Activated B cell treated with CpG ODN at 0.5 μM for 24 hours (primary cell): ENCODE measurements around the gene FLOT1. TPM values are rescaled to one million over a fixed set of nuclear protein-coding genes. Genes with fewer than 3 reads are reported as not detected.

Experiments used
- ATAC-seq: fragments of 200-7000 bp; cut with Tn5 transposase; one replicate; pipeline ENCODE4 v1.10.0; 2021; ENCODE audit warnings: low read depth, mild to moderate bottlenecking, moderate library complexity
- CTCF ChIA-PET: fragments of 350-600 bp; sonication (Branson Sonifier 250); formaldehyde crosslinking; loops from one replicate; lab custom pipeline; 2021; ENCODE audit warnings: antibody characterized with exemption; lab: Charles Lee
- POLR2A ChIA-PET: fragments of 350-600 bp; sonication (Branson Sonifier 250); formaldehyde crosslinking; loops from one replicate; lab custom pipeline; 2021; ENCODE audit warnings: antibody characterized with exemption; lab: Charles Lee
- DNase-seq: peaks from one replicate; pipeline ENCODE4 v3.0.0; 2022
- H3K27ac Mint-ChIP-seq: one replicate; pipeline ENCODE4 v1.8.0; 2020; ENCODE audit warnings: mixed read lengths
- H3K27me3 Mint-ChIP-seq: one replicate; pipeline ENCODE4 v1.8.0; 2021; ENCODE audit warnings: mixed read lengths
- H3K36me3 Mint-ChIP-seq: one replicate; pipeline ENCODE4 v1.8.0; 2021; ENCODE audit warnings: low read depth, mixed read lengths
- H3K4me1 Mint-ChIP-seq: one replicate; pipeline ENCODE4 v1.8.0; 2021; ENCODE audit warnings: mixed read lengths
- H3K4me3 Mint-ChIP-seq: one replicate; pipeline ENCODE4 v1.8.0; 2020; ENCODE audit warnings: mild to moderate bottlenecking, mixed read lengths
- H3K9me3 Mint-ChIP-seq: one replicate; pipeline ENCODE4 v1.8.0; 2020; ENCODE audit warnings: mixed read lengths
- CTCF ChIP-seq: fragments of 200-600 bp; IDR thresholded peaks from one replicate; pipeline ENCODE4 v1.8.0; 2022; ENCODE audit warnings: antibody characterized with exemption, mild to moderate bottlenecking
- intact Hi-C: fragments of 100-400 bp; cut with micrococcal nuclease; formaldehyde crosslinking; loops from one replicate; pipeline ENCODE4 v1.15.1; 2024
- total RNA-seq: library from RNA; stranded (reverse); gene quantifications from 2 replicates; pipeline ENCODE4 v1.2.3, GENCODE V29; 2022

FLOT1 gene
- total RNA-seq, 1 donor from 2014 or later = 52.0 TPM

- H3K9me3 Mint-ChIP-seq = no peaks in the 10 kb centered on the region
- ChIA-PET POLR2A (interaction anchor here (0.6 kb wide), 1 partner anchor 41 kb away, joined by 3 read pairs; no protein-coding TSS in a partner anchor), CTCF (interaction anchor here (0.9 kb wide), 1 partner anchor 12 kb away, joined by 3 read pairs; no protein-coding TSS in a partner anchor)
- intact Hi-C loops = no loop called here
- ATAC-seq (peak; percentile 40), DNase-seq (no peak)
- peak overlapping the region; percentile 4 for H3K27ac Mint-ChIP-seq
- peaks cover 11% of the 10 kb centered on the region for H3K4me1 Mint-ChIP-seq
- H3K4me3 Mint-ChIP-seq = no peak overlapping the region
- H3K27me3 Mint-ChIP-seq = peaks cover 19% of the 10 kb centered on the region
- no peak for TF ChIP-seq CTCF
- no peaks in the 10 kb centered on the region for H3K36me3 Mint-ChIP-seq
Observed at GRCh38 chr6:30781743-30782424, 39.4 kb upstream of the FLOT1 start.

GRCh38 chr6:30781395-30781742, 38.9 kb upstream of the FLOT1 start:
- Mint-ChIP-seq H3K27me3 (peaks cover 19% of the 10 kb centered on the region), H3K36me3 (no peaks in the 10 kb centered on the region), H3K27ac (no peak overlapping the region), H3K4me3 (no peak overlapping the region), H3K9me3 (no peaks in the 10 kb centered on the region), H3K4me1 (peaks cover 11% of the 10 kb centered on the region)
- ChIA-PET POLR2A (interaction anchor here (0.6 kb wide), 1 partner anchor 42 kb away, joined by 3 read pairs; no protein-coding TSS in a partner anchor), CTCF (interaction anchor here (0.9 kb wide), 1 partner anchor 13 kb away, joined by 3 read pairs; no protein-coding TSS in a partner anchor)
- no peak for TF ChIP-seq CTCF
- intact Hi-C loops = no loop called here
- DNase-seq = no peak
- no peak for ATAC-seq

- Mint-ChIP-seq H3K36me3 (no peaks in the 10 kb centered on the region), H3K27me3 (peaks cover 19% of the 10 kb centered on the region), H3K9me3 (no peaks in the 10 kb centered on the region), H3K27ac (no peak overlapping the region), H3K4me1 (peaks cover 9% of the 10 kb centered on the region), H3K4me3 (no peak overlapping the region)
- ChIA-PET CTCF (no interaction called here), POLR2A (no interaction called here)
- DNase-seq = no peak
- ATAC-seq = no peak
- intact Hi-C loops = no loop called here
- TF ChIP-seq CTCF = no peak
Observed at GRCh38 chr6:30780642-30780920, 38.1 kb upstream of the FLOT1 start.

GRCh38 chr6:30779850-30780641, 37.6 kb upstream of the FLOT1 start:
- DNase-seq (no peak), ATAC-seq (no peak)
- CTCF ChIA-PET = no interaction called here
- TF ChIP-seq CTCF = no peak
- no peak overlapping the region for H3K4me3 Mint-ChIP-seq
- peaks cover 17% of the 10 kb centered on the region for H3K27me3 Mint-ChIP-seq
- no peaks in the 10 kb centered on the region for H3K9me3 Mint-ChIP-seq
- H3K27ac Mint-ChIP-seq = no peak overlapping the region
- POLR2A ChIA-PET = no interaction called here
- intact Hi-C loops = no loop called here
- no peaks in the 10 kb centered on the region for H3K36me3 Mint-ChIP-seq
- H3K4me1 Mint-ChIP-seq = peaks cover 9% of the 10 kb centered on the region

- no peaks in the 10 kb centered on the region for H3K9me3 Mint-ChIP-seq
- no peak overlapping the region for H3K27ac Mint-ChIP-seq
- H3K27me3 Mint-ChIP-seq = peaks cover 17% of the 10 kb centered on the region
- ATAC-seq (no peak), DNase-seq (no peak)
- no peak for TF ChIP-seq CTCF
- ChIA-PET POLR2A (no interaction called here), CTCF (no interaction called here)
- H3K36me3 Mint-ChIP-seq = no peaks in the 10 kb centered on the region
- no peak overlapping the region for H3K4me3 Mint-ChIP-seq
- intact Hi-C loops = no loop called here
- peaks cover 9% of the 10 kb centered on the region for H3K4me1 Mint-ChIP-seq
Observed at GRCh38 chr6:30778001-30778635, 35.6 kb upstream of the FLOT1 start.
